Smooth muscle cell (in vitro differentiated cells): ENCODE measurements around the gene SPRY2. TPM values are rescaled to one million over a fixed set of nuclear protein-coding genes. Genes with fewer than 3 reads are reported as not detected.

Experiments used
- DNase-seq: peaks from one replicate; lab custom pipeline; 2025; ENCODE audit not compliant: unreplicated experiment; lab: John Stamatoyannopoulos, UW
- H2AFZ ChIP-seq: fragments of 200-600 bp; sonication (generic); 2 replicates; pipeline ENCODE4 v1.6.0; 2016; ENCODE audit warnings: antibody characterized with exemption, low read depth, mild to moderate bottlenecking
- H3F3A ChIP-seq: fragments of 200-600 bp; sonication (generic); 2 replicates; pipeline ENCODE4 v1.6.0; 2017; ENCODE audit warnings: antibody characterized with exemption, low read depth
- H3K27ac ChIP-seq: fragments of 200-600 bp; sonication (generic); 2 replicates; pipeline ENCODE4 v1.5.1; 2016; ENCODE audit warnings: low read depth, mild to moderate bottlenecking
- H3K27me3 ChIP-seq: fragments of 200-600 bp; sonication (generic); 2 replicates; pipeline ENCODE4 v1.6.1; 2016; ENCODE audit warnings: low read depth, mild to moderate bottlenecking
- H3K36me3 ChIP-seq: fragments of 200-600 bp; sonication (generic); 2 replicates; pipeline ENCODE4 v1.5.1; 2016; ENCODE audit warnings: low read depth
- H3K4me1 ChIP-seq: fragments of 200-600 bp; sonication (generic); 2 replicates; pipeline ENCODE4 v1.5.1; 2016; ENCODE audit warnings: low read depth
- H3K4me2 ChIP-seq: fragments of 200-600 bp; sonication (generic); 2 replicates; pipeline ENCODE4 v1.6.0; 2016; ENCODE audit warnings: mild to moderate bottlenecking
- H3K4me3 ChIP-seq: fragments of 200-600 bp; sonication (generic); 2 replicates; pipeline ENCODE4 v1.5.1; 2016; ENCODE audit warnings: mild to moderate bottlenecking
- H3K79me2 ChIP-seq: fragments of 200-600 bp; sonication (generic); 2 replicates; pipeline ENCODE4 v1.6.0; 2016; ENCODE audit warnings: low read depth, mild to moderate bottlenecking
- H3K9ac ChIP-seq: fragments of 200-600 bp; sonication (generic); 2 replicates; pipeline ENCODE4 v1.6.0; 2016; ENCODE audit warnings: low read depth
- H3K9me3 ChIP-seq: fragments of 200-600 bp; sonication (generic); replicated peaks from 2 replicates; pipeline ENCODE4 v1.5.1; 2016; ENCODE audit warnings: low read depth
- H4K20me1 ChIP-seq: fragments of 200-600 bp; sonication (generic); 2 replicates; pipeline ENCODE4 v1.6.0; 2016; ENCODE audit warnings: low read depth
- CTCF ChIP-seq: fragments of 200-600 bp; sonication (generic); IDR thresholded peaks from 2 replicates; pipeline ENCODE4 v1.5.1; 2017; ENCODE audit warnings: borderline replicate concordance, mild to moderate bottlenecking, antibody characterized with exemption; ENCODE audit not compliant: insufficient read depth, poor library complexity, severe bottlenecking
- WGBS: methylation state at CpG from one replicate; pipeline ENCODE4 v1.1.7; 2016; ENCODE audit warnings: low lambda C conversion rate; 5-methylcytosine and 5-hydroxymethylcytosine counted together
- polyA plus RNA-seq: library from polyadenylated mRNA; unstranded; fragments of >200 nt; fragmentation: Nextera tagmentation; extraction: Ambion mirVana; gene quantifications from 2 replicates; pipeline ENCODE4 v1.2.1, GENCODE V29; 2016
- total RNA-seq: library from RNA; depleted of rRNA; stranded (reverse); fragments of >200 nt; gene quantifications from 2 replicates; pipeline ENCODE4 v1.2.3, GENCODE V29; 2014

SPRY2 gene
- total and polyA plus RNA-seq, 2 experiments from 2014 or later = 92.6 to 154 TPM

GRCh38 chr13:80336370-80336769, 4.6 kb downstream of the SPRY2 start:
- Histone ChIP-seq H3K4me2 (peak overlapping the region; percentile 88), H3K9me3 (no peaks in the 10 kb centered on the region), H3F3A (peaks cover 34% of the 10 kb centered on the region), H2AFZ (no peak overlapping the region), H4K20me1 (peaks cover 86% of the 10 kb centered on the region), H3K36me3 (peaks cover 4% of the 10 kb centered on the region), H3K79me2 (peaks cover 87% of the 10 kb centered on the region), H3K27me3 (no peaks in the 10 kb centered on the region), H3K4me3 (peak overlapping the region; percentile 76), H3K9ac (peak overlapping the region; percentile 99), H3K4me1 (peaks cover 32% of the 10 kb centered on the region), H3K27ac (peak overlapping the region; percentile 98)
- no peak for DNase-seq
- no peak for TF ChIP-seq CTCF
- 5% methylated on average over 2 of the region's 2 CpGs for WGBS

- Histone ChIP-seq H3K27me3 (no peaks in the 10 kb centered on the region), H3K36me3 (peaks cover 4% of the 10 kb centered on the region), H4K20me1 (peaks cover 77% of the 10 kb centered on the region), H3F3A (peaks cover 27% of the 10 kb centered on the region), H3K79me2 (peaks cover 82% of the 10 kb centered on the region), H3K4me1 (peaks cover 32% of the 10 kb centered on the region), H3K4me2 (peak overlapping the region; percentile 88), H3K9me3 (no peaks in the 10 kb centered on the region), H3K4me3 (peak overlapping the region; percentile 76), H3K9ac (peak overlapping the region; percentile 20), H3K27ac (peak overlapping the region; percentile 98), H2AFZ (no peak overlapping the region)
- TF ChIP-seq CTCF = no peak
- no peak for DNase-seq
- 77% methylated on average over 2 of the region's 2 CpGs for WGBS
Observed at GRCh38 chr13:80334597-80335260, 6.2 kb downstream of the SPRY2 start.

GRCh38 chr13:80331984-80332383, 8.9 kb downstream of the SPRY2 start:
- Histone ChIP-seq H3K36me3 (peaks cover 4% of the 10 kb centered on the region), H3K27me3 (no peaks in the 10 kb centered on the region), H3K4me1 (peaks cover 24% of the 10 kb centered on the region), H3K9me3 (no peaks in the 10 kb centered on the region), H3K9ac (no peak overlapping the region), H3K4me2 (no peak overlapping the region), H3F3A (peaks cover 25% of the 10 kb centered on the region), H3K27ac (peak overlapping the region; percentile 29), H2AFZ (no peak overlapping the region), H3K4me3 (no peak overlapping the region), H4K20me1 (peaks cover 50% of the 10 kb centered on the region), H3K79me2 (peaks cover 55% of the 10 kb centered on the region)
- DNase-seq = no peak
- no peak for TF ChIP-seq CTCF
- WGBS = 88% methylated on average over 2 of the region's 2 CpGs

GRCh38 chr13:80329250-80329649, 11.7 kb downstream of the SPRY2 start:
- no peak for DNase-seq
- no peaks in the 10 kb centered on the region for H3K36me3 ChIP-seq
- no peak overlapping the region for H2AFZ ChIP-seq
- no peaks in the 10 kb centered on the region for H3K4me1 ChIP-seq
- no peaks in the 10 kb centered on the region for H3K27me3 ChIP-seq
- H3K9me3 ChIP-seq = no peaks in the 10 kb centered on the region
- no peak overlapping the region for H3K9ac ChIP-seq
- no peak overlapping the region for H3K4me3 ChIP-seq
- H3K4me2 ChIP-seq = no peak overlapping the region
- no peak overlapping the region for H3K27ac ChIP-seq
- H4K20me1 ChIP-seq = peaks cover 23% of the 10 kb centered on the region
- TF ChIP-seq CTCF = no peak
- H3K79me2 ChIP-seq = peaks cover 28% of the 10 kb centered on the region
- H3F3A ChIP-seq = peaks cover 17% of the 10 kb centered on the region
